GM23338 (cell line): ENCODE data around the gene CAMTA1.

Experiments used
- CREB1 ChIP-seq: fragments of 250-450 bp; sonication (Bioruptor Pico); IDR thresholded peaks from 2 replicates; pipeline ENCODE4 v1.5.0; 2020; ENCODE audit warnings: low read depth, mild to moderate bottlenecking, moderate library complexity
- EZH2 ChIP-seq: fragments of 200-600 bp; sonication (generic); IDR thresholded peaks from one replicate; pipeline ENCODE4 v1.8.0; 2017; ENCODE audit warnings: antibody characterized with exemption, mild to moderate bottlenecking, low read depth; ENCODE audit not compliant: unreplicated experiment
- EZH2phosphoT487 ChIP-seq: fragments of 200-600 bp; sonication (generic); IDR thresholded peaks from one replicate; pipeline ENCODE4 v1.8.1; 2018; ENCODE audit warnings: antibody characterized with exemption; ENCODE audit not compliant: unreplicated experiment
- NANOG ChIP-seq: IDR thresholded peaks from 2 replicates; pipeline ENCODE4 v1.6.1; 2016; ENCODE audit warnings: antibody characterized with exemption, borderline replicate concordance
- POLR2AphosphoS5 ChIP-seq: IDR thresholded peaks from 2 replicates; pipeline ENCODE4 v1.6.1; 2016; ENCODE audit warnings: antibody characterized with exemption, low read depth
- REST ChIP-seq: IDR thresholded peaks from one replicate; pipeline ENCODE4 v1.6.1; 2018; ENCODE audit warnings: antibody characterized with exemption; ENCODE audit not compliant: unreplicated experiment
- TF ChIP-seq, protein P1 (sequence below), 2 experiments: fragments of 200-600 bp in 1 of 2; sonication (generic) in 1 of 2; conservative IDR thresholded peaks; 2 replicates each; pipeline versions ENCODE4 v1.5.1 to v1.6.1; 2016 to 2017; ENCODE audit warnings: antibody characterized with exemption in 2 of 2, low read depth in 2 of 2, mild to moderate bottlenecking in 2 of 2, moderate library complexity in 1 of 2

GRCh38 chr1:7108251-7108650 lies 323.0 kb downstream of the CAMTA1 start:
- TF ChIP-seq POLR2AphosphoS5 (no peak), EZH2 (no peak), REST (no peak), EZH2phosphoT487 (no peak), CREB1 (no peak), NANOG (no peak)
- TF ChIP-seq, protein P1, sequence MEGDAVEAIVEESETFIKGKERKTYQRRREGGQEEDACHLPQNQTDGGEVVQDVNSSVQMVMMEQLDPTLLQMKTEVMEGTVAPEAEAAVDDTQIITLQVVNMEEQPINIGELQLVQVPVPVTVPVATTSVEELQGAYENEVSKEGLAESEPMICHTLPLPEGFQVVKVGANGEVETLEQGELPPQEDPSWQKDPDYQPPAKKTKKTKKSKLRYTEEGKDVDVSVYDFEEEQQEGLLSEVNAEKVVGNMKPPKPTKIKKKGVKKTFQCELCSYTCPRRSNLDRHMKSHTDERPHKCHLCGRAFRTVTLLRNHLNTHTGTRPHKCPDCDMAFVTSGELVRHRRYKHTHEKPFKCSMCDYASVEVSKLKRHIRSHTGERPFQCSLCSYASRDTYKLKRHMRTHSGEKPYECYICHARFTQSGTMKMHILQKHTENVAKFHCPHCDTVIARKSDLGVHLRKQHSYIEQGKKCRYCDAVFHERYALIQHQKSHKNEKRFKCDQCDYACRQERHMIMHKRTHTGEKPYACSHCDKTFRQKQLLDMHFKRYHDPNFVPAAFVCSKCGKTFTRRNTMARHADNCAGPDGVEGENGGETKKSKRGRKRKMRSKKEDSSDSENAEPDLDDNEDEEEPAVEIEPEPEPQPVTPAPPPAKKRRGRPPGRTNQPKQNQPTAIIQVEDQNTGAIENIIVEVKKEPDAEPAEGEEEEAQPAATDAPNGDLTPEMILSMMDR (conservative IDR thresholded peaks at IDR 0.05; ENCODE audit: low read depth in 2 of 2), result no peak
